MCF 10A (cell line): ENCODE data around the gene BRI3BP. TPM values are rescaled to one million over a fixed set of nuclear protein-coding genes. Genes with fewer than 3 reads are reported as not detected.
A peak's percentile ranks its signal among the peaks of the same experiment; 100 is the strongest.

Experiments
- BruUV-seq: library from RNA; stranded (reverse); fragments of 400-500 nt; replicated peaks from 2 replicates; lab custom pipeline; 2021; lab: Mats Ljungman, UMichigan
- CTCF ChIA-PET: fragments of 300-600 bp; sonication (Branson Sonifier 250); formaldehyde crosslinking; extraction: SDS; loops from one replicate; lab custom pipeline; 2021; ENCODE audit warnings: antibody characterized with exemption, inconsistent platforms; lab: Yijun Ruan, JAX
- POLR2A ChIA-PET: fragments of 300-600, 350-650 bp; sonication (Branson Sonifier 250); formaldehyde crosslinking; extraction: SDS; loops from one replicate; lab custom pipeline; 2020; ENCODE audit warnings: antibody characterized with exemption, inconsistent platforms; lab: Yijun Ruan, JAX
- DNase-seq: peaks from one replicate; pipeline ENCODE4 v3.0.0-alpha.2; 2018; ENCODE audit not compliant: unreplicated experiment
- H3K27ac Mint-ChIP-seq: one replicate; pipeline ENCODE4 v1.8.0; 2022; ENCODE audit warnings: mild to moderate bottlenecking, low read depth, mixed read lengths; ENCODE audit not compliant: unreplicated experiment
- H3K27me3 Mint-ChIP-seq: one replicate; pipeline ENCODE4 v1.8.0; 2022; ENCODE audit warnings: mixed read lengths; ENCODE audit not compliant: insufficient read depth, unreplicated experiment
- H3K36me3 Mint-ChIP-seq: one replicate; pipeline ENCODE4 v1.8.0; 2022; ENCODE audit warnings: mild to moderate bottlenecking, moderate library complexity, mixed read lengths; ENCODE audit not compliant: insufficient read depth, unreplicated experiment
- H3K4me1 Mint-ChIP-seq: one replicate; pipeline ENCODE4 v1.8.0; 2022; ENCODE audit warnings: mixed read lengths; ENCODE audit not compliant: insufficient read depth, unreplicated experiment
- H3K4me3 Mint-ChIP-seq: one replicate; pipeline ENCODE4 v1.8.0; 2022; ENCODE audit warnings: mild to moderate bottlenecking, moderate library complexity, mixed read lengths; ENCODE audit not compliant: unreplicated experiment
- H3K9me3 Mint-ChIP-seq: one replicate; pipeline ENCODE4 v1.8.0; 2022; ENCODE audit warnings: mixed read lengths; ENCODE audit not compliant: unreplicated experiment
- intact Hi-C: fragments of 100-400 bp; cut with micrococcal nuclease; formaldehyde crosslinking; loops from 2 replicates; pipeline ENCODE4 v1.14.1; 2022
- total RNA-seq: library from RNA; stranded (reverse); gene quantifications from 2 replicates; pipeline ENCODE4 v1.2.3, GENCODE V29; 2022
- TF ChIP-seq, protein P1 (sequence below): fragments of 200-600 bp; IDR thresholded peaks from one replicate; pipeline ENCODE4 v1.8.0; 2022; ENCODE audit warnings: antibody characterized with exemption, mild to moderate bottlenecking; ENCODE audit not compliant: unreplicated experiment

Gene BRI3BP
- total RNA-seq, 1 experiment from 2014 or later: 11.9 TPM

DNA sequence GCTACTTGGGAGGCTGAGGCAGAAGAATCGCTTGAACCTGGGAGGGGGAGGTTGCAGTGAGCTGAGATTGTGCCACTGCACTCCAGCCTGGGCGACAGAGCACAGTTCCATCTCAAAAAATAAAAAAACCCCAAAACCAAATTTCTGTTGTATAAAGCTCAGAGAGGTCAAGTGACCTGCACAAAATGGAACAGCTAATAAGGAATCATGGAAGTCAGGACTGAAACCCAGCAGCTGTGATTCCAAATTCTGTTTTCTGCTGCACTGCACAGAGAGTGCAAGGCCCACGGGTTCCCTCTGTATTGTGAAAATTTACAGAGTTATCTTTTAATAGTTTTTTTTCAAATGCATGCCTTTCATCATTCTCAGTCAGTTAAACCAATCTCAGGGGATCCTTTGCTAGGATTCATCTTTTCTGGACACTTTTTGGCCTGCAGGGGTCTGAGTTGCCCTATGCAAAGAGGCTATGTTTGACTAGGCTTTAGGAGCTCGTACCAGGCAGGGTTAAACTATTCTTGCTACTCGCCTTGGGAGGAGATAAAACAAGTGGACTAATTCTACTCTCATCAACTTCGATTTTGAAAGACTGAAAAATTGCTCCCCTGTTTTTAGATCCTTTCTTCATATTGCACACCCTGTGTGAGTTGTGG, 45.7 kb downstream of the BRI3BP start:
- Mint-ChIP-seq H3K4me1 (no peaks in the 10 kb centered on the region), H3K4me3 (no peak overlapping the region), H3K27me3 (no peaks in the 10 kb centered on the region), H3K27ac (no peak overlapping the region), H3K9me3 (no peaks in the 10 kb centered on the region), H3K36me3 (no peaks in the 10 kb centered on the region)
- ChIA-PET POLR2A (no interaction called here), CTCF (no interaction called here)
- intact Hi-C loops: no loop called here
- DNase-seq: peak; percentile 6
- TF ChIP-seq, protein P1, sequence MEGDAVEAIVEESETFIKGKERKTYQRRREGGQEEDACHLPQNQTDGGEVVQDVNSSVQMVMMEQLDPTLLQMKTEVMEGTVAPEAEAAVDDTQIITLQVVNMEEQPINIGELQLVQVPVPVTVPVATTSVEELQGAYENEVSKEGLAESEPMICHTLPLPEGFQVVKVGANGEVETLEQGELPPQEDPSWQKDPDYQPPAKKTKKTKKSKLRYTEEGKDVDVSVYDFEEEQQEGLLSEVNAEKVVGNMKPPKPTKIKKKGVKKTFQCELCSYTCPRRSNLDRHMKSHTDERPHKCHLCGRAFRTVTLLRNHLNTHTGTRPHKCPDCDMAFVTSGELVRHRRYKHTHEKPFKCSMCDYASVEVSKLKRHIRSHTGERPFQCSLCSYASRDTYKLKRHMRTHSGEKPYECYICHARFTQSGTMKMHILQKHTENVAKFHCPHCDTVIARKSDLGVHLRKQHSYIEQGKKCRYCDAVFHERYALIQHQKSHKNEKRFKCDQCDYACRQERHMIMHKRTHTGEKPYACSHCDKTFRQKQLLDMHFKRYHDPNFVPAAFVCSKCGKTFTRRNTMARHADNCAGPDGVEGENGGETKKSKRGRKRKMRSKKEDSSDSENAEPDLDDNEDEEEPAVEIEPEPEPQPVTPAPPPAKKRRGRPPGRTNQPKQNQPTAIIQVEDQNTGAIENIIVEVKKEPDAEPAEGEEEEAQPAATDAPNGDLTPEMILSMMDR: no peak
- BruUV-seq: no TSS peak

DNA sequence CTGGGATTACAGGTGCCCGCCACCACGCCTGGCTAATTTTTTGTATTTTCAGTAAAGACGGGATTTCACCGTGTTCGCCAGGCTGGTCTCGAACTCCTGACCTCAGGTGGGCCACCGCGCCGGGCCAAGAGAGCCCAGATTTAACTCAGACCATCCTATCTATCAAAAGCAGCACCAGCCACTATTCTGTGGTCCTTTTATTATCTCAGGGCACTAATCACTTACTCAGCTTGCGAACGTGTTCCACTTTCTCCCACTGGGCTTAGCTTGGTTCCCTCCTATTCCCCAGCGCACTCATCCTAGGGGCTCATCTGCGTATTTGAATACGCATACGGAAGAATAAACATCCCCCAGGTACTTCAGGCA, 55.6 kb downstream of the BRI3BP start:
- BruUV-seq: no TSS peak
- TF ChIP-seq, protein P1: no peak
- Mint-ChIP-seq H3K9me3 (no peaks in the 10 kb centered on the region), H3K4me1 (no peaks in the 10 kb centered on the region), H3K27me3 (no peaks in the 10 kb centered on the region), H3K36me3 (no peaks in the 10 kb centered on the region), H3K27ac (no peak overlapping the region), H3K4me3 (no peak overlapping the region)
- DNase-seq: no peak
- intact Hi-C loops: no loop called here
- ChIA-PET CTCF (no interaction called here), POLR2A (interaction anchor here (1.3 kb wide), 1 partner anchor 17 kb away, joined by 3 read pairs; no protein-coding TSS in a partner anchor)

DNA sequence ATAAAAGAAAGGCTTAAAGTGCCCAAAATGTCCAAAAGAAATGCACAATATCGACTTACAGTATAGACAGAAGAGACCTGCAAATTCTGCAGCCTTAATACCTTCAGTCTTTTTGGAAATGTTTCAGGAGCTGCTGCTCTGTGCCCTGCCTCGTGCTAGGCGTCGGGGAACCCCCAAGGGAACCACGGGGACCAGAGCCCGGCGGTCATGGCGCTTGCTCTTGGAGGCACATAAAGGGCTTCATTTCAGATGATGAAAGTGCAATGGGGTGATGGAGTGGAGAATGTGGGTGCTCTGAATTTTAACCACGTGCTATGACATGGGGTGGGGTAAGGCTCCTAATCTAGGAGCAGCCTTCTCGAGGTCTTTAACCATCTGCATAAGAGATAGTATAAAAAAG, 57.0 kb downstream of the BRI3BP start:
- Mint-ChIP-seq H3K27ac (no peak overlapping the region), H3K36me3 (no peaks in the 10 kb centered on the region), H3K27me3 (no peaks in the 10 kb centered on the region), H3K4me1 (no peaks in the 10 kb centered on the region), H3K4me3 (no peak overlapping the region), H3K9me3 (no peaks in the 10 kb centered on the region)
- TF ChIP-seq, protein P1: no peak
- POLR2A ChIA-PET: interaction anchor here (0.9 to 1.3 kb wide), 2 partner anchors 9 to 15 kb away, joined by 3 read pairs; no protein-coding TSS in a partner anchor
- BruUV-seq: no TSS peak
- CTCF ChIA-PET: no interaction called here
- DNase-seq: no peak
- intact Hi-C loops: no loop called here

DNA sequence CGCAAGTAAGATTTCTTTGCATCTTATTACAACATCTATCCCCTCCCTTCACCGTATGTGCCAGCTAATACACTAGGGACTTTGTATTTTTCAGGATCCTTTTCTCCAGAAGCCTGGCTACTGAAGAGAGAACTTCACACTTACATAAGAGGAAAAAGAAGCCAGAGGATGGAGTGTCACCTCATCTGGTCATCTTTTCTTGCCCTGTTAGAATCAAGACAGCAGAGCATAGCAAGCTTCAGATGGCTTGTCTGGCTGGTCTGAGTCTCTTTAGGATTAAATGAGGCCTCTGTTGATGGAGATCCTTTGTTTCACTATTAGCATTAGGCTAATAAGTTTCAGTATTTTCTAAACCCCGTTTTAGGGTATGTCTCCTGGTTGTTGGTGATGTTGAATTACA, 57.4 kb downstream of the BRI3BP start:
- no peak for DNase-seq
- Mint-ChIP-seq H3K9me3 (no peaks in the 10 kb centered on the region), H3K36me3 (no peaks in the 10 kb centered on the region), H3K4me3 (no peak overlapping the region), H3K4me1 (no peaks in the 10 kb centered on the region), H3K27ac (no peak overlapping the region), H3K27me3 (no peaks in the 10 kb centered on the region)
- intact Hi-C loops: no loop called here
- POLR2A ChIA-PET: interaction anchor here (0.9 kb wide), 1 partner anchor 9 kb away, joined by 3 read pairs; no protein-coding TSS in a partner anchor
- BruUV-seq: no TSS peak
- TF ChIP-seq, protein P1: no peak
- CTCF ChIA-PET: no interaction called here
